Panc1 (cell line): ENCODE results near the gene PPP2R3B. TPM values are rescaled to one million over a fixed set of nuclear protein-coding genes. Genes with fewer than 3 reads are reported as not detected.

Experiments
- ATAC-seq: fragments of 200-7000 bp; cut with Tn5 transposase; 2 replicates; pipeline ENCODE4 v1.9.1; 2020; ENCODE audit warnings: mild to moderate bottlenecking, moderate library complexity
- BruUV-seq: library from RNA; stranded (reverse); fragments of 400-500 nt; replicated peaks from 2 replicates; lab custom pipeline; 2021; lab: Mats Ljungman, UMichigan
- CTCF ChIA-PET: fragments of 300-600 bp; sonication (Branson Sonifier 250); formaldehyde crosslinking; loops from one replicate; lab custom pipeline; 2022; ENCODE audit warnings: antibody characterized with exemption; lab: Charles Lee
- POLR2A ChIA-PET: fragments of 300-600 bp; sonication (Branson Sonifier 250); formaldehyde crosslinking; loops from one replicate; lab custom pipeline; 2022; ENCODE audit warnings: antibody characterized with exemption; lab: Charles Lee
- DNase-seq: peaks from one replicate; pipeline ENCODE4 v3.0.0-alpha.2; 2010; ENCODE audit warnings: low read depth, low spot score
- H3K27ac ChIP-seq: 2 replicates; pipeline ENCODE4 v1.5.1; 2011; ENCODE audit warnings: mild to moderate bottlenecking, low read length, inconsistent platforms
- H3K27me3 ChIP-seq: fragments of 200-500 bp; sonication (Bioruptor generic); 2 replicates; pipeline ENCODE4 v1.6.0; 2014; ENCODE audit warnings: low read length, inconsistent platforms; ENCODE audit not compliant: control insufficient read depth, insufficient read depth
- H3K36me3 ChIP-seq: fragments of 200-500 bp; sonication (Bioruptor generic); 2 replicates; pipeline ENCODE4 v1.5.1; 2014; ENCODE audit warnings: inconsistent platforms, mild to moderate bottlenecking, low read length, moderate library complexity; ENCODE audit not compliant: control insufficient read depth, insufficient read depth
- H3K4me1 ChIP-seq: 2 replicates; pipeline ENCODE4 v1.5.1; 2011; ENCODE audit warnings: inconsistent platforms, mild to moderate bottlenecking, low read length, moderate library complexity; ENCODE audit not compliant: control insufficient read depth, insufficient read depth
- H3K4me3 ChIP-seq, 2 experiments: 2 replicates each; pipeline ENCODE4 v1.5.1; 2011 to 2012; ENCODE audit warnings: low read depth in 2 of 2, low read length in 2 of 2, mild to moderate bottlenecking in 2 of 2, inconsistent platforms in 1 of 2, moderate library complexity in 1 of 2
- H3K9me3 ChIP-seq: fragments of 200-500 bp; sonication (Bioruptor generic); 2 replicates; pipeline ENCODE4 v1.5.1; 2014; ENCODE audit warnings: low read depth, mild to moderate bottlenecking, inconsistent platforms, low read length, moderate library complexity; ENCODE audit not compliant: control insufficient read depth, insufficient read depth
- POLR2AphosphoS5 ChIP-seq: IDR thresholded peaks from 2 replicates; pipeline ENCODE4 v1.6.1; 2012; ENCODE audit warnings: mild to moderate bottlenecking, low read depth, low read length, moderate library complexity
- REST ChIP-seq, 2 experiments: IDR thresholded peaks; 2 replicates each; pipeline ENCODE4 v1.6.1; 2011 to 2012; ENCODE audit warnings: low read depth in 2 of 2, control low read depth in 1 of 2, low read length in 1 of 2, mild to moderate bottlenecking in 1 of 2, moderate library complexity in 1 of 2; ENCODE audit not compliant: insufficient read depth in 1 of 2
- SIN3A ChIP-seq: IDR thresholded peaks from 2 replicates; pipeline ENCODE4 v1.6.1; 2012; ENCODE audit warnings: low read depth, mild to moderate bottlenecking, low read length, moderate library complexity, borderline replicate concordance; ENCODE audit not compliant: insufficient read depth
- TCF7L2 ChIP-seq: IDR thresholded peaks from 2 replicates; pipeline ENCODE4 v1.6.1; 2011; ENCODE audit warnings: mild to moderate bottlenecking, low read depth, low read length, inconsistent platforms
- in situ Hi-C: cut with HindIII; loops from 2 replicates; pipeline ENCODE4 v1.10.0; 2016; ENCODE audit warnings: low sequenced_read_pairs, low pct_unique_long_range_greater_than_20kb
- intact Hi-C: fragments of 100-400 bp; cut with micrococcal nuclease; formaldehyde crosslinking; loops from one replicate; pipeline ENCODE4 v1.10.0; 2022; ENCODE audit not compliant: unreplicated experiment
- total RNA-seq: library from RNA; stranded (reverse); gene quantifications from one replicate; pipeline ENCODE4 v1.2.1, GENCODE V29; 2021; ENCODE audit not compliant: unreplicated experiment
- TF ChIP-seq, protein P1 (sequence below): fragments of 450-650 bp; IDR thresholded peaks from 2 replicates; pipeline ENCODE4 v1.5.1; 2017; ENCODE audit warnings: mild to moderate bottlenecking

PPP2R3B gene
- total RNA-seq, 1 experiment from 2014 or later = 19.2 TPM

DNA sequence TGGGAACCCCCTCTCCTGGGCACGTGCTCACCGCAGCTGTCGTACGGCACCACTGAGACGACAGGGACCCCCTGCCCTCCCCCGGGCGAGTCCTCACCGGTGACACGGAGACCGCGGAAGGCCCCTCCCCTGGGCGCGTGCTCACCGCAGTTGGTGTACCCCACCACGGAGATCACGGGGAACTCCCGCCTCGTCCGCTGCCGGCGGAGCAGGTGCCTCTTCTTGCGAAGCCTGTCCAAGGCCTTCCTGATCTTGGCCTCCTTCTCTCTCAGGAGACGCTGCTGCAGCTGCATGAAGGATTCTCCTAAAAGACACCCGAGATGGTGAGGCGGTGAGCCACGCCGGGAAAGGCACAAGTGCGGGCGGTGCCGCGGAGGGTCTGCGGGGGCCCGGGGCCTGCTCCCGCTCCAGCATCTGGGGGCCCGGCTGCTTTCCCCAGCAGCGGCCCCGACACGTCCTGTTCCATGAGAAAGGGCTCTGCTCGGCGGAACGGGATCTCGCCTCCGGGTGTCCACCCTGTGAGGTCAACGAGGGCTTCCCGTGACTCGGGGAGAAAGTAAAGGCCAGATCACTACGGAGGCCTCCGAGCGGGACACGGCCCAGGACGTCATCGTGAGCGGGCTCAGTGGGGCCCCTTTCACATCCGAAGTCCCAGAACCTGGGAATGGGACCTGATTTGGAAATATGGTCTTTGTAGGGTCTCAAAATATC lies 73.9 kb downstream of the PPP2R3B start:
- H3K27ac ChIP-seq = no peak overlapping the region
- no TSS peak for BruUV-seq
- H3K4me3 ChIP-seq = no peak overlapping the region
- H3K4me1 ChIP-seq = no peaks in the 10 kb centered on the region
- DNase-seq = no peak
- no peak for ATAC-seq
- no peaks in the 10 kb centered on the region for H3K9me3 ChIP-seq
- no peaks in the 10 kb centered on the region for H3K27me3 ChIP-seq
- TF ChIP-seq SIN3A (no peak), TCF7L2 (no peak), REST (IDR thresholded peaks at IDR 0.05; ENCODE audit: insufficient read depth in 1 of 2, low read depth in 2 of 2, low read length in 1 of 2) (no peak), POLR2AphosphoS5 (no peak)
- TF ChIP-seq, protein P1, sequence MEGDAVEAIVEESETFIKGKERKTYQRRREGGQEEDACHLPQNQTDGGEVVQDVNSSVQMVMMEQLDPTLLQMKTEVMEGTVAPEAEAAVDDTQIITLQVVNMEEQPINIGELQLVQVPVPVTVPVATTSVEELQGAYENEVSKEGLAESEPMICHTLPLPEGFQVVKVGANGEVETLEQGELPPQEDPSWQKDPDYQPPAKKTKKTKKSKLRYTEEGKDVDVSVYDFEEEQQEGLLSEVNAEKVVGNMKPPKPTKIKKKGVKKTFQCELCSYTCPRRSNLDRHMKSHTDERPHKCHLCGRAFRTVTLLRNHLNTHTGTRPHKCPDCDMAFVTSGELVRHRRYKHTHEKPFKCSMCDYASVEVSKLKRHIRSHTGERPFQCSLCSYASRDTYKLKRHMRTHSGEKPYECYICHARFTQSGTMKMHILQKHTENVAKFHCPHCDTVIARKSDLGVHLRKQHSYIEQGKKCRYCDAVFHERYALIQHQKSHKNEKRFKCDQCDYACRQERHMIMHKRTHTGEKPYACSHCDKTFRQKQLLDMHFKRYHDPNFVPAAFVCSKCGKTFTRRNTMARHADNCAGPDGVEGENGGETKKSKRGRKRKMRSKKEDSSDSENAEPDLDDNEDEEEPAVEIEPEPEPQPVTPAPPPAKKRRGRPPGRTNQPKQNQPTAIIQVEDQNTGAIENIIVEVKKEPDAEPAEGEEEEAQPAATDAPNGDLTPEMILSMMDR = no peak
- no peaks in the 10 kb centered on the region for H3K36me3 ChIP-seq
- ChIA-PET CTCF (no interaction called here), POLR2A (no interaction called here)
- intact Hi-C loops = no loop called here
- in situ Hi-C loops = no loop called here

GRCh38 chrX:311156-312129 lies 75.3 kb downstream of the PPP2R3B start:
- no peak for DNase-seq

More at GRCh38 chrX:311156-312129, 75.3 kb downstream of the PPP2R3B start:
- CTCF ChIA-PET = no interaction called here
- TF ChIP-seq TCF7L2 (no peak), SIN3A (no peak), REST (IDR thresholded peaks at IDR 0.05; ENCODE audit: insufficient read depth in 1 of 2, low read depth in 2 of 2, low read length in 1 of 2) (no peak), POLR2AphosphoS5 (no peak)
- TF ChIP-seq, protein P1 = no peak
- intact Hi-C loops = no loop called here
- in situ Hi-C loops = no loop called here
- Histone ChIP-seq H3K4me3 (no peak overlapping the region), H3K36me3 (no peaks in the 10 kb centered on the region), H3K4me1 (no peaks in the 10 kb centered on the region), H3K9me3 (no peaks in the 10 kb centered on the region), H3K27ac (no peak overlapping the region), H3K27me3 (no peaks in the 10 kb centered on the region)
- no peak for ATAC-seq
- POLR2A ChIA-PET = no interaction called here
- BruUV-seq = no TSS peak
